Ascending aorta (tissue), 2 donors: ENCODE measurements around the gene INTS15. TPM values are rescaled to one million over a fixed set of nuclear protein-coding genes. Genes with fewer than 3 reads are reported as not detected.

Source experiments
- DNase-seq, 2 donors: peaks; one replicate each; pipeline ENCODE4 v3.0.0-alpha.2; 2019; ENCODE audit warnings: low spot score in 2 of 2
- H3K27ac ChIP-seq, 2 donors: fragments of 200-600 bp; sonication (generic); one replicate each; pipeline ENCODE4 v1.5.1; 2016 to 2017; ENCODE audit warnings: mild to moderate bottlenecking in 1 of 2
- H3K27me3 ChIP-seq: fragments of 200-600 bp; sonication (generic); one replicate; pipeline ENCODE4 v1.5.1; 2017
- H3K36me3 ChIP-seq, 2 donors: fragments of 200-600 bp; sonication (generic); one replicate each; pipeline ENCODE4 v1.5.1; 2016
- H3K4me1 ChIP-seq, 2 donors: fragments of 200-600 bp; sonication (generic); one replicate each; pipeline ENCODE4 v1.5.1; 2016 to 2017; ENCODE audit warnings: mild to moderate bottlenecking in 1 of 2
- H3K4me3 ChIP-seq, 2 donors: fragments of 200-600 bp; sonication (generic); one replicate each; pipeline ENCODE4 v1.5.1; 2016 to 2017; ENCODE audit warnings: mild to moderate bottlenecking in 1 of 2
- H3K9me3 ChIP-seq, 2 donors: fragments of 200-600 bp; sonication (generic); one replicate each; pipeline ENCODE4 v1.5.1; 2016
- intact Hi-C: fragments of 100-400 bp; cut with DNase I; formaldehyde crosslinking; loops from one replicate; pipeline ENCODE4 v1.15.1; 2023
- total RNA-seq: library from RNA; depleted of rRNA; stranded (reverse); fragments of >200 nt; gene quantifications from one replicate; pipeline ENCODE4 v1.1.0, GENCODE V29; 2016
- TF ChIP-seq, protein P1 (sequence below), 3 experiments: fragments of 200-600 bp in 2 of 3; fragments of 450-650 bp in 1 of 3; sonication (generic) in 2 of 3; IDR thresholded peaks; one replicate each; pipeline ENCODE4 v1.5.1; 2016 to 2019; ENCODE audit warnings: antibody characterized with exemption in 3 of 3, mild to moderate bottlenecking in 1 of 3, moderate library complexity in 1 of 3

The INTS15 gene
- total RNA-seq, 1 donor from 2014 or later = 15.2 TPM

GRCh38 chr7:6559896-6560295 lies 29.9 kb upstream of the INTS15 start:
- no peak for DNase-seq
- H3K9me3 ChIP-seq = no peaks in the 10 kb centered on the region
- TF ChIP-seq, protein P1, sequence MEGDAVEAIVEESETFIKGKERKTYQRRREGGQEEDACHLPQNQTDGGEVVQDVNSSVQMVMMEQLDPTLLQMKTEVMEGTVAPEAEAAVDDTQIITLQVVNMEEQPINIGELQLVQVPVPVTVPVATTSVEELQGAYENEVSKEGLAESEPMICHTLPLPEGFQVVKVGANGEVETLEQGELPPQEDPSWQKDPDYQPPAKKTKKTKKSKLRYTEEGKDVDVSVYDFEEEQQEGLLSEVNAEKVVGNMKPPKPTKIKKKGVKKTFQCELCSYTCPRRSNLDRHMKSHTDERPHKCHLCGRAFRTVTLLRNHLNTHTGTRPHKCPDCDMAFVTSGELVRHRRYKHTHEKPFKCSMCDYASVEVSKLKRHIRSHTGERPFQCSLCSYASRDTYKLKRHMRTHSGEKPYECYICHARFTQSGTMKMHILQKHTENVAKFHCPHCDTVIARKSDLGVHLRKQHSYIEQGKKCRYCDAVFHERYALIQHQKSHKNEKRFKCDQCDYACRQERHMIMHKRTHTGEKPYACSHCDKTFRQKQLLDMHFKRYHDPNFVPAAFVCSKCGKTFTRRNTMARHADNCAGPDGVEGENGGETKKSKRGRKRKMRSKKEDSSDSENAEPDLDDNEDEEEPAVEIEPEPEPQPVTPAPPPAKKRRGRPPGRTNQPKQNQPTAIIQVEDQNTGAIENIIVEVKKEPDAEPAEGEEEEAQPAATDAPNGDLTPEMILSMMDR (IDR thresholded peaks at IDR 0.05) = no peak
- H3K27ac ChIP-seq = no peak overlapping the region
- intact Hi-C loops = no loop called here
- H3K4me3 ChIP-seq = no peak overlapping the region
- H3K27me3 ChIP-seq = no peaks in the 10 kb centered on the region
- no peaks in the 10 kb centered on the region for H3K36me3 ChIP-seq
- no peaks in the 10 kb centered on the region for H3K4me1 ChIP-seq

DNA sequence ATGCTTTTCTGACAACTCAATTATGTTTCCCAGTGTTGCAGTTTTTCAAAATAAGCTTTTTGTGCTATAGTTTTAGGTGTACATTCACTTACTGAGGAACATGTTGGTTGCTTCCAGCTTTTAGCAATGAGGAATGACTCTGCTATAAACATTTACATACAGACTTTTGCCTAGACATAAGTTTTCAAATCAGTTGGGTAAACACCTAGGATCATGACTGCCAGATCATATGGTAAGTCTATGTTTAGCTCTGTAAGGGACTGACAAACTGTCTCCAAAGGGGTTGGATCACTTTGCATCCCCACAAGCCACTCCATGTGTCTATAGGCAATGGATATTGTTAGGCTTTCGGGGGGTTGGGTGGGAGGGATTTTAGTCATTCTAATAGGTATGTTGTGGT lies 27.7 kb upstream of the INTS15 start:
- Histone ChIP-seq H3K27ac (no peak overlapping the region), H3K27me3 (no peaks in the 10 kb centered on the region), H3K36me3 (no peaks in the 10 kb centered on the region), H3K4me1 (no peaks in the 10 kb centered on the region), H3K4me3 (no peak overlapping the region), H3K9me3 (no peaks in the 10 kb centered on the region)
- DNase-seq = no peak
- TF ChIP-seq, protein P1 (IDR thresholded peaks at IDR 0.05) = no peak
- intact Hi-C loops = no loop called here

- no peaks in the 10 kb centered on the region for H3K4me1 ChIP-seq
- TF ChIP-seq, protein P1 (IDR thresholded peaks at IDR 0.05) = no peak
- no peak overlapping the region for H3K4me3 ChIP-seq
- peak overlapping the region in 1 of 2 donors; percentile 45 for H3K27ac ChIP-seq
- no peaks in the 10 kb centered on the region for H3K36me3 ChIP-seq
- H3K9me3 ChIP-seq = no peaks in the 10 kb centered on the region
- no peak for DNase-seq
- intact Hi-C loops = no loop called here
- no peaks in the 10 kb centered on the region for H3K27me3 ChIP-seq
Observed at GRCh38 chr7:6563936-6564770, 25.7 kb upstream of the INTS15 start.

DNA sequence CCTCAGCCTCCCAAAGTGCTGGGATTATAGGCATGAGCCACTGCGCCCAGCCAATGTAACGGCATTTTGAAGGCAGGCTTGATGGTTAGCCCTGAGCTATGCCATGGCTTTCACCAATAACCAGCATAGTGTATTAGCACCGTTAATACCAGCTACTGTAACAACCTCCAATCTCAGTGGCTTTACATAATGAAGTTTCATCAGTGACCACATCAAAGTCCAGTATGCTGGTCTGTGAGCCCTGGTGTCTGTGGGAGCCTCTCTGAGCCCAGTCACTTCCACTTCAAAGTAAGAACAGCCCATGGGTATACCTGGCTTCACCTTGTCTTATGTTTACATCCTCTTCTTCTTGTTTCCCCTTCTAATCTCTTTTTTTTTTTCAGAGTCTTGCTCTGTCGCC lies 24.2 kb upstream of the INTS15 start:
- Histone ChIP-seq H3K4me3 (no peak overlapping the region), H3K9me3 (no peaks in the 10 kb centered on the region), H3K27ac (no peak overlapping the region), H3K27me3 (no peaks in the 10 kb centered on the region), H3K36me3 (no peaks in the 10 kb centered on the region), H3K4me1 (no peaks in the 10 kb centered on the region)
- no peak for DNase-seq
- TF ChIP-seq, protein P1 (IDR thresholded peaks at IDR 0.05) = no peak
- intact Hi-C loops = no loop called here

DNA sequence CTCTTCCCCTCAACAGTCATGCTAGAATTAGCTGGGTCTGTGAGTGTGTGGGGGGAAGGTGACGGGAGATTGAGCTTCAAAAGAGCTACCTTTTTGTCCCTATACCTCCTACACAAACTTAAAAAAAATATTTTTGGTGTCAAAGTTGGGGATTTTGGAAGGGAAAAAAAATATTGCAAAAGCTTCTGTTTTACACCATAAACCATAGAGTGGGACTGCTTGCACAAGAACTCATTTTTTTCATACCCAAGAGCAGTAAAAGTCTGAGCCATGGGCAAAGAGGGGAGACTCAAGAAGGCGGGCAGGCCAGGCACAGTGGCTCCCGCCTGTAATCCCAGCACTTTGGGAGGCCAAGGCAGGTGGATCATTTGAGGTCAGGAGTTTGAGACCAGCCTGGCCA lies 21.9 kb upstream of the INTS15 start:
- intact Hi-C loops = no loop called here
- H3K4me1 ChIP-seq = no peaks in the 10 kb centered on the region
- no peaks in the 10 kb centered on the region for H3K36me3 ChIP-seq
- H3K4me3 ChIP-seq = no peak overlapping the region
- DNase-seq = no peak
- H3K27me3 ChIP-seq = no peaks in the 10 kb centered on the region
- TF ChIP-seq, protein P1 (IDR thresholded peaks at IDR 0.05) = no peak
- H3K27ac ChIP-seq = no peak overlapping the region
- H3K9me3 ChIP-seq = no peaks in the 10 kb centered on the region
